Measurements from ENCODE around the gene CATSPERB.

GRCh38 chr14:91570021-91570420, 161.9 kb downstream of the CATSPERB start:
- no peak for TF ChIP-seq POLR2A (IDR thresholded peaks at IDR 0.05)
- TF ChIP-seq, protein P1, sequence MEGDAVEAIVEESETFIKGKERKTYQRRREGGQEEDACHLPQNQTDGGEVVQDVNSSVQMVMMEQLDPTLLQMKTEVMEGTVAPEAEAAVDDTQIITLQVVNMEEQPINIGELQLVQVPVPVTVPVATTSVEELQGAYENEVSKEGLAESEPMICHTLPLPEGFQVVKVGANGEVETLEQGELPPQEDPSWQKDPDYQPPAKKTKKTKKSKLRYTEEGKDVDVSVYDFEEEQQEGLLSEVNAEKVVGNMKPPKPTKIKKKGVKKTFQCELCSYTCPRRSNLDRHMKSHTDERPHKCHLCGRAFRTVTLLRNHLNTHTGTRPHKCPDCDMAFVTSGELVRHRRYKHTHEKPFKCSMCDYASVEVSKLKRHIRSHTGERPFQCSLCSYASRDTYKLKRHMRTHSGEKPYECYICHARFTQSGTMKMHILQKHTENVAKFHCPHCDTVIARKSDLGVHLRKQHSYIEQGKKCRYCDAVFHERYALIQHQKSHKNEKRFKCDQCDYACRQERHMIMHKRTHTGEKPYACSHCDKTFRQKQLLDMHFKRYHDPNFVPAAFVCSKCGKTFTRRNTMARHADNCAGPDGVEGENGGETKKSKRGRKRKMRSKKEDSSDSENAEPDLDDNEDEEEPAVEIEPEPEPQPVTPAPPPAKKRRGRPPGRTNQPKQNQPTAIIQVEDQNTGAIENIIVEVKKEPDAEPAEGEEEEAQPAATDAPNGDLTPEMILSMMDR (IDR thresholded peaks at IDR 0.05), result no peak
